SK-N-SH treated with all-trans-retinoic acid at 6 μM for 48 hours (cell line): Measurements from ENCODE around the gene WNK2.

Experiments
- ATAC-seq: fragments of 200-7000 bp; cut with Tn5 transposase; 3 replicates; pipeline ENCODE4 v1.9.1; 2020; ENCODE audit warnings: mild to moderate bottlenecking, moderate library complexity
- ARNTL ChIP-seq: fragments of 450-650 bp; formaldehyde crosslinking; IDR thresholded peaks from 2 replicates; pipeline ENCODE4 v1.5.0; 2020; ENCODE audit warnings: low read depth, mild to moderate bottlenecking, moderate library complexity, borderline replicate concordance
- BACH2 ChIP-seq: fragments of 250-450 bp; sonication (Bioruptor Pico); IDR thresholded peaks from 2 replicates; pipeline ENCODE4 v1.9.0; 2021; ENCODE audit warnings: mild to moderate bottlenecking, borderline replicate concordance
- CREB5 ChIP-seq: fragments of 250-450 bp; sonication (Bioruptor Pico); IDR thresholded peaks from 2 replicates; pipeline ENCODE4 v1.5.1; 2020; ENCODE audit warnings: low read depth, mild to moderate bottlenecking, moderate library complexity
- CSDC2 ChIP-seq: fragments of 250-450 bp; sonication (Bioruptor Pico); IDR thresholded peaks from 2 replicates; pipeline ENCODE4 v1.5.0; 2020; ENCODE audit warnings: mild to moderate bottlenecking, moderate library complexity
- ESRRG ChIP-seq: fragments of 250-450 bp; sonication (Bioruptor Pico); IDR thresholded peaks from 2 replicates; pipeline ENCODE4 v1.6.1; 2021; ENCODE audit warnings: mild to moderate bottlenecking
- GLIS3 ChIP-seq: fragments of 250-450 bp; sonication (Bioruptor Pico); IDR thresholded peaks from 2 replicates; pipeline ENCODE4 v1.5.0; 2020; ENCODE audit warnings: mild to moderate bottlenecking, moderate library complexity
- OSR1 ChIP-seq: fragments of 250-450 bp; sonication (Bioruptor Pico); IDR thresholded peaks from 2 replicates; pipeline ENCODE4 v1.8.0; 2022; ENCODE audit warnings: moderate library complexity, mild to moderate bottlenecking, inconsistent platforms
- RARB ChIP-seq: fragments of 250-450 bp; sonication (Bioruptor Pico); IDR thresholded peaks from 2 replicates; pipeline ENCODE4 v1.8.0; 2021; ENCODE audit warnings: mild to moderate bottlenecking, moderate library complexity
- SNAI2 ChIP-seq: fragments of 250-450 bp; sonication (Bioruptor Pico); IDR thresholded peaks from 2 replicates; pipeline ENCODE4 v1.5.0; 2020; ENCODE audit warnings: mild to moderate bottlenecking, moderate library complexity
- TOX ChIP-seq: fragments of 250-450 bp; sonication (Bioruptor Pico); IDR thresholded peaks from 2 replicates; pipeline ENCODE4 v1.8.0; 2021; ENCODE audit warnings: mild to moderate bottlenecking, moderate library complexity, borderline replicate concordance
- TSHZ2 ChIP-seq: fragments of 250-450 bp; sonication (Bioruptor Pico); IDR thresholded peaks from 2 replicates; pipeline ENCODE4 v1.5.0; 2020; ENCODE audit warnings: mild to moderate bottlenecking, moderate library complexity
- ZC3H10 ChIP-seq: fragments of 250-450 bp; sonication (Bioruptor Pico); IDR thresholded peaks from 2 replicates; pipeline ENCODE4 v1.5.1; 2021; ENCODE audit warnings: mild to moderate bottlenecking, moderate library complexity
- ZFP3 ChIP-seq: fragments of 250-450 bp; sonication (Bioruptor Pico); IDR thresholded peaks from 2 replicates; pipeline ENCODE4 v1.5.0; 2020; ENCODE audit warnings: mild to moderate bottlenecking, moderate library complexity
- ZFP30 ChIP-seq: fragments of 450-650 bp; formaldehyde crosslinking; IDR thresholded peaks from 2 replicates; pipeline ENCODE4 v1.5.0; 2022; ENCODE audit warnings: mild to moderate bottlenecking, moderate library complexity
- ZNF565 ChIP-seq: fragments of 450-650 bp; formaldehyde crosslinking; conservative IDR thresholded peaks from 2 replicates; pipeline ENCODE4 v1.5.0; 2020; ENCODE audit warnings: low read depth, mild to moderate bottlenecking, moderate library complexity
- ZNF70 ChIP-seq: fragments of 450-650 bp; formaldehyde crosslinking; IDR thresholded peaks from 2 replicates; pipeline ENCODE4 v1.5.0; 2020; ENCODE audit warnings: mild to moderate bottlenecking, moderate library complexity
- ZNF8 ChIP-seq: fragments of 450-650 bp; formaldehyde crosslinking; IDR thresholded peaks from 2 replicates; pipeline ENCODE4 v1.5.0; 2020; ENCODE audit warnings: mild to moderate bottlenecking, moderate library complexity
- TF ChIP-seq, protein P1 (sequence below): fragments of 250-450 bp; sonication (Bioruptor Pico); IDR thresholded peaks from 2 replicates; pipeline ENCODE4 v1.8.0; 2020; ENCODE audit warnings: mild to moderate bottlenecking, moderate library complexity, borderline replicate concordance
- TF ChIP-seq, protein P2 (sequence below): fragments of 250-450 bp; sonication (Bioruptor Pico); IDR thresholded peaks from 2 replicates; pipeline ENCODE4 v1.5.1; 2021; ENCODE audit warnings: mild to moderate bottlenecking, moderate library complexity
- TF ChIP-seq, protein P3 (sequence below): fragments of 250-450 bp; sonication (Bioruptor Pico); IDR thresholded peaks from 2 replicates; pipeline ENCODE4 v1.8.0; 2021; ENCODE audit warnings: low read depth, mild to moderate bottlenecking, moderate library complexity, borderline replicate concordance

WNK2 gene

GRCh38 chr9:93254061-93254481, 70.1 kb downstream of the WNK2 start:
- no peak for ATAC-seq
- TF ChIP-seq ARNTL (CRISPR knock-in tag) (no peak), CSDC2 (CRISPR knock-in tag) (no peak), TSHZ2 (CRISPR knock-in tag) (no peak), TOX (CRISPR knock-in tag) (no peak)

GRCh38 chr9:93254806-93255493, 71.0 kb downstream of the WNK2 start:
- TF ChIP-seq ESRRG (CRISPR knock-in tag) (no peak), CSDC2 (CRISPR knock-in tag) (no peak), ZFP30 (no peak), TOX (CRISPR knock-in tag) (no peak), SNAI2 (CRISPR knock-in tag) (no peak), BACH2 (CRISPR knock-in tag) (no peak)
- no peak for ATAC-seq

- no peak for ATAC-seq
- TF ChIP-seq, protein P1, sequence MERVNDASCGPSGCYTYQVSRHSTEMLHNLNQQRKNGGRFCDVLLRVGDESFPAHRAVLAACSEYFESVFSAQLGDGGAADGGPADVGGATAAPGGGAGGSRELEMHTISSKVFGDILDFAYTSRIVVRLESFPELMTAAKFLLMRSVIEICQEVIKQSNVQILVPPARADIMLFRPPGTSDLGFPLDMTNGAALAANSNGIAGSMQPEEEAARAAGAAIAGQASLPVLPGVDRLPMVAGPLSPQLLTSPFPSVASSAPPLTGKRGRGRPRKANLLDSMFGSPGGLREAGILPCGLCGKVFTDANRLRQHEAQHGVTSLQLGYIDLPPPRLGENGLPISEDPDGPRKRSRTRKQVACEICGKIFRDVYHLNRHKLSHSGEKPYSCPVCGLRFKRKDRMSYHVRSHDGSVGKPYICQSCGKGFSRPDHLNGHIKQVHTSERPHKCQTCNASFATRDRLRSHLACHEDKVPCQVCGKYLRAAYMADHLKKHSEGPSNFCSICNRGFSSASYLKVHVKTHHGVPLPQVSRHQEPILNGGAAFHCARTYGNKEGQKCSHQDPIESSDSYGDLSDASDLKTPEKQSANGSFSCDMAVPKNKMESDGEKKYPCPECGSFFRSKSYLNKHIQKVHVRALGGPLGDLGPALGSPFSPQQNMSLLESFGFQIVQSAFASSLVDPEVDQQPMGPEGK = no peak
- TF ChIP-seq ARNTL (CRISPR knock-in tag) (no peak), ZNF8 (CRISPR knock-in tag) (no peak), ZFP3 (no peak), ZC3H10 (no peak), RARB (no peak), CSDC2 (CRISPR knock-in tag) (no peak), OSR1 (CRISPR knock-in tag) (no peak), CREB5 (CRISPR knock-in tag) (no peak), ZNF565 (CRISPR knock-in tag) (no peak), TSHZ2 (CRISPR knock-in tag) (no peak), ZNF70 (CRISPR knock-in tag) (no peak), SNAI2 (CRISPR knock-in tag) (no peak), BACH2 (CRISPR knock-in tag) (no peak), ZFP30 (no peak), GLIS3 (CRISPR knock-in tag) (no peak), TOX (CRISPR knock-in tag) (no peak)
- TF ChIP-seq, protein P2, sequence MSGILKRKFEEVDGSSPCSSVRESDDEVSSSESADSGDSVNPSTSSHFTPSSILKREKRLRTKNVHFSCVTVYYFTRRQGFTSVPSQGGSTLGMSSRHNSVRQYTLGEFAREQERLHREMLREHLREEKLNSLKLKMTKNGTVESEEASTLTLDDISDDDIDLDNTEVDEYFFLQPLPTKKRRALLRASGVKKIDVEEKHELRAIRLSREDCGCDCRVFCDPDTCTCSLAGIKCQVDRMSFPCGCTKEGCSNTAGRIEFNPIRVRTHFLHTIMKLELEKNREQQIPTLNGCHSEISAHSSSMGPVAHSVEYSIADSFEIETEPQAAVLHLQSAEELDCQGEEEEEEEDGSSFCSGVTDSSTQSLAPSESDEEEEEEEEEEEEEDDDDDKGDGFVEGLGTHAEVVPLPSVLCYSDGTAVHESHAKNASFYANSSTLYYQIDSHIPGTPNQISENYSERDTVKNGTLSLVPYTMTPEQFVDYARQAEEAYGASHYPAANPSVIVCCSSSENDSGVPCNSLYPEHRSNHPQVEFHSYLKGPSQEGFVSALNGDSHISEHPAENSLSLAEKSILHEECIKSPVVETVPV = no peak
- TF ChIP-seq, protein P3, sequence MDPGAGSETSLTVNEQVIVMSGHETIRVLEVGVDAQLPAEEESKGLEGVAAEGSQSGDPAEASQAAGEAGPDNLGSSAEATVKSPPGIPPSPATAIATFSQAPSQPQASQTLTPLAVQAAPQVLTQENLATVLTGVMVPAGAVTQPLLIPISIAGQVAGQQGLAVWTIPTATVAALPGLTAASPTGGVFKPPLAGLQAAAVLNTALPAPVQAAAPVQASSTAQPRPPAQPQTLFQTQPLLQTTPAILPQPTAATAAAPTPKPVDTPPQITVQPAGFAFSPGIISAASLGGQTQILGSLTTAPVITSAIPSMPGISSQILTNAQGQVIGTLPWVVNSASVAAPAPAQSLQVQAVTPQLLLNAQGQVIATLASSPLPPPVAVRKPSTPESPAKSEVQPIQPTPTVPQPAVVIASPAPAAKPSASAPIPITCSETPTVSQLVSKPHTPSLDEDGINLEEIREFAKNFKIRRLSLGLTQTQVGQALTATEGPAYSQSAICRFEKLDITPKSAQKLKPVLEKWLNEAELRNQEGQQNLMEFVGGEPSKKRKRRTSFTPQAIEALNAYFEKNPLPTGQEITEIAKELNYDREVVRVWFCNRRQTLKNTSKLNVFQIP (CRISPR knock-in tag) = no peak
Observed at GRCh38 chr9:93255494-93255867, 71.5 kb downstream of the WNK2 start.
